Gastrocnemius medialis (tissue), 4 donors: ENCODE results near the gene SMNDC1.

ENCODE experiments used
- CTCF ChIP-seq, 5 experiments: fragments of 450-650 bp in 3 of 5; fragments of 200-600 bp in 2 of 5; sonication (generic) in 2 of 5; IDR thresholded peaks in 4 of 5; conservative IDR thresholded peaks in 1 of 5; 1 replicate in 4 of 5; 2 replicates in 1 of 5; pipeline ENCODE4 v1.5.1; 2016 to 2019; ENCODE audit warnings: antibody characterized with exemption in 5 of 5, mild to moderate bottlenecking in 3 of 5, moderate library complexity in 3 of 5
- POLR2A ChIP-seq, 2 donors: fragments of 450-650 bp; IDR thresholded peaks; one replicate each; pipeline ENCODE4 v1.6.1; 2017; ENCODE audit warnings: antibody characterized with exemption in 2 of 2, mild to moderate bottlenecking in 2 of 2, moderate library complexity in 2 of 2

GRCh38 chr10:110276603-110277002 lies 28.1 kb downstream of the SMNDC1 start:
- TF ChIP-seq POLR2A (IDR thresholded peaks at IDR 0.05) (no peak), CTCF (IDR thresholded peaks at IDR 0.05 in 4 of 5, conservative IDR thresholded peaks at IDR 0.05 in 1 of 5) (no peak)
